HL-60 (cell line): ENCODE data around the gene GMPR.

Source experiments
- DNase-seq, 2 experiments: peaks; one replicate each; pipeline ENCODE4 v3.0.0-alpha.2; 2010 to 2020; ENCODE audit warnings: low read depth in 1 of 2, low spot score in 1 of 2
- H3K27ac ChIP-seq: fragments of 250-450 bp; sonication (Bioruptor Pico); replicated peaks from 2 replicates; pipeline ENCODE4 v1.5.1; 2020; ENCODE audit warnings: mild to moderate bottlenecking, moderate library complexity
- H3K27me3 ChIP-seq: fragments of 250-450 bp; sonication (Bioruptor Pico); 2 replicates; pipeline ENCODE4 v1.5.1; 2021; ENCODE audit warnings: mild to moderate bottlenecking, moderate library complexity; ENCODE audit not compliant: insufficient read depth, poor library complexity, severe bottlenecking
- H3K4me3 ChIP-seq: replicated peaks from 2 replicates; pipeline ENCODE4 v1.5.1; 2011; ENCODE audit warnings: mild to moderate bottlenecking, control low read depth, low read length; ENCODE audit not compliant: insufficient read depth
- GABPA ChIP-seq: IDR thresholded peaks from 2 replicates; pipeline ENCODE4 v1.6.1; 2012; ENCODE audit warnings: low read depth
- POLR2AphosphoS5 ChIP-seq: IDR thresholded peaks from 2 replicates; pipeline ENCODE4 v1.6.1; 2012; ENCODE audit warnings: low read depth
- REST ChIP-seq: IDR thresholded peaks from 2 replicates; pipeline ENCODE4 v1.6.1; 2012; ENCODE audit warnings: low read depth; ENCODE audit not compliant: insufficient replicate concordance
- SPI1 ChIP-seq: IDR thresholded peaks from 2 replicates; pipeline ENCODE4 v1.6.1; 2012; ENCODE audit warnings: low read depth, mild to moderate bottlenecking, borderline replicate concordance
- TF ChIP-seq, protein P1 (sequence below): IDR thresholded peaks from one replicate; pipeline ENCODE4 v1.5.1; 2011; ENCODE audit warnings: low read length, control low read depth, inconsistent platforms; ENCODE audit not compliant: insufficient read depth

GMPR gene

GRCh38 chr6:16270178-16270794, 31.9 kb downstream of the GMPR start:
- Histone ChIP-seq H3K27me3 (no peaks in the 10 kb centered on the region), H3K27ac (no peak overlapping the region), H3K4me3 (no peak overlapping the region)
- no peak for DNase-seq
- TF ChIP-seq, protein P1, sequence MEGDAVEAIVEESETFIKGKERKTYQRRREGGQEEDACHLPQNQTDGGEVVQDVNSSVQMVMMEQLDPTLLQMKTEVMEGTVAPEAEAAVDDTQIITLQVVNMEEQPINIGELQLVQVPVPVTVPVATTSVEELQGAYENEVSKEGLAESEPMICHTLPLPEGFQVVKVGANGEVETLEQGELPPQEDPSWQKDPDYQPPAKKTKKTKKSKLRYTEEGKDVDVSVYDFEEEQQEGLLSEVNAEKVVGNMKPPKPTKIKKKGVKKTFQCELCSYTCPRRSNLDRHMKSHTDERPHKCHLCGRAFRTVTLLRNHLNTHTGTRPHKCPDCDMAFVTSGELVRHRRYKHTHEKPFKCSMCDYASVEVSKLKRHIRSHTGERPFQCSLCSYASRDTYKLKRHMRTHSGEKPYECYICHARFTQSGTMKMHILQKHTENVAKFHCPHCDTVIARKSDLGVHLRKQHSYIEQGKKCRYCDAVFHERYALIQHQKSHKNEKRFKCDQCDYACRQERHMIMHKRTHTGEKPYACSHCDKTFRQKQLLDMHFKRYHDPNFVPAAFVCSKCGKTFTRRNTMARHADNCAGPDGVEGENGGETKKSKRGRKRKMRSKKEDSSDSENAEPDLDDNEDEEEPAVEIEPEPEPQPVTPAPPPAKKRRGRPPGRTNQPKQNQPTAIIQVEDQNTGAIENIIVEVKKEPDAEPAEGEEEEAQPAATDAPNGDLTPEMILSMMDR, result no peak
- TF ChIP-seq SPI1 (no peak), REST (no peak), POLR2AphosphoS5 (no peak), GABPA (no peak)

- Histone ChIP-seq H3K27ac (no peak overlapping the region), H3K27me3 (no peaks in the 10 kb centered on the region), H3K4me3 (no peak overlapping the region)
- TF ChIP-seq, protein P1, result no peak
- no peak for TF ChIP-seq POLR2AphosphoS5
- no peak for TF ChIP-seq REST
- TF ChIP-seq GABPA, result no peak
- TF ChIP-seq SPI1, result no peak
- DNase-seq, result no peak
These were observed 33.0 kb downstream of the GMPR start for GRCh38 chr6:16271428-16271827.

DNA sequence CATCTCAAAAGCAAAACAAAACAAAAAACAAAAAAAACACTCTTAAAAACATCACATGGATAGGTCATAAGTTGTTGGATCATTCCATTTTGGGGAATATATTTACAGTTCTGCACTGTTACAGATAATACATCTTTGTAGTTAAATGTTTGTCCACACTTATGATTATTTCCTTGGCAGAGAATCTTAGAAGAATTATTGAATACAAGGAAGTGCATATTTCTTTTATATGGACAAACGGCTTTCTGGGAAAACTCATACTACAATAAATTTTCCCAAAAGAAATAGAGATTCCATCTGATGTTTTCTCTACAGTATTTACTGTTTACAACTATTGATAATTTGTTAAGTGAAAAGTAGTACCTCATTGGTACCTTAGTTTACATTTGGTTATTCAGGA, 33.8 kb downstream of the GMPR start:
- DNase-seq, result no peak
- TF ChIP-seq POLR2AphosphoS5 (no peak), SPI1 (no peak), GABPA (no peak), REST (no peak)
- TF ChIP-seq, protein P1, result no peak
- Histone ChIP-seq H3K27me3 (no peaks in the 10 kb centered on the region), H3K27ac (no peak overlapping the region), H3K4me3 (no peak overlapping the region)
